Measurements from ENCODE around the gene PIK3IP1. TPM values are rescaled to one million over a fixed set of nuclear protein-coding genes. Genes with fewer than 3 reads are reported as not detected.

Gene PIK3IP1
- total and polyA plus RNA-seq, 9 of the 15 experiments (the other 6 are each of a cell fraction or from before 2014, with no cell fraction given) = 0.11 to 1.3 (median 0.77) TPM

DNA sequence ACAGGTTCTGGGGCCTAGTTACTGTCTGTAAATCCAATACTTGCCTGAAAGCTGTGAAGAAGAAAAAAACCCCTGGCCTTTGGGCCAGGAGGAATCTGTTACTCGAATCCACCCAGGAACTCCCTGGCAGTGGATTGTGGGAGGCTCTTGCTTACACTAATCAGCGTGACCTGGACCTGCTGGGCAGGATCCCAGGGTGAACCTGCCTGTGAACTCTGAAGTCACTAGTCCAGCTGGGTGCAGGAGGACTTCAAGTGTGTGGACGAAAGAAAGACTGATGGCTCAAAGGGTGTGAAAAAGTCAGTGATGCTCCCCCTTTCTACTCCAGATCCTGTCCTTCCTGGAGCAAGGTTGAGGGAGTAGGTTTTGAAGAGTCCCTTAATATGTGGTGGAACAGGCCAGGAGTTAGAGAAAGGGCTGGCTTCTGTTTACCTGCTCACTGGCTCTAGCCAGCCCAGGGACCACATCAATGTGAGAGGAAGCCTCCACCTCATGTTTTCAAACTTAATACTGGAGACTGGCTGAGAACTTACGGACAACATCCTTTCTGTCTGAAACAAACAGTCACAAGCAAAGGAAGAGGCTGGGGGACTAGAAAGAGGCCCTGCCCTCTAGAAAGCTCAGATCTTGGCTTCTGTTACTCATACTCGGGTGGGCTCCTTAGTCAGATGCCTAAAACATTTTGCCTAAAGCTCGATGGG, 13.5 kb downstream of the PIK3IP1 start:
- no peak overlapping the region for H2AFZ ChIP-seq (ENCODE audit: low read depth, low read length)
- no peak for ATAC-seq
- no peak overlapping the region for H3K4me2 ChIP-seq (ENCODE audit: insufficient read depth, low read length)
- H3K9ac ChIP-seq (ENCODE audit: insufficient read depth in 1 of 2, low read depth in 2 of 2, low read length in 2 of 2) = no peak overlapping the region
- 0 out of 5 replicates have a peak, but pooled peaks cover 0 to 2% of the 10 kb centered on the region in 2 experiments for H3K4me1 ChIP-seq (replicated peaks in 1 of 2; ENCODE audit: control insufficient read depth in 2 of 2, insufficient read depth in 2 of 2, low read length in 2 of 2)
- no peak for FAIRE-seq
- ChIA-PET POLR2A (interaction anchor here (0.9 to 1.5 kb wide), 3 partner anchors 8 to 18 kb away, joined by 3 to 7 read pairs (median 4); no protein-coding TSS in a partner anchor), CTCF (ENCODE audit: low intra/inter-chr PET ratio) (no interaction called here)
- no peak overlapping the region for H3K27ac ChIP-seq (ENCODE audit: extremely low read depth, low read depth, low read length)
- DNase-seq (ENCODE audit: extremely low read depth in 1 of 4, low spot score in 3 of 4) = no peak
- no peaks in the 10 kb centered on the region for H3K9me3 ChIP-seq (replicated peaks; ENCODE audit: control insufficient read depth, insufficient read depth, low read depth, low read length)
- no peaks in the 10 kb centered on the region for H4K20me1 ChIP-seq (replicated peaks; ENCODE audit: control insufficient read depth, insufficient read depth, low read length)
- no peaks in the 10 kb centered on the region for H3K27me3 ChIP-seq (ENCODE audit: control insufficient read depth in 2 of 2, insufficient read depth in 2 of 2, low read length in 2 of 2)
- no peaks in the 10 kb centered on the region for H3K79me2 ChIP-seq (ENCODE audit: control insufficient read depth, insufficient read depth, low read length)
- intact Hi-C loops (cut with micrococcal nuclease) = no loop called here
- H3K9me1 ChIP-seq (ENCODE audit: control insufficient read depth, insufficient read depth, low read length) = no peaks in the 10 kb centered on the region
- in situ Hi-C loops (cut with MboI) = no loop called here
- H3K4me3 ChIP-seq = no peak overlapping the region
- H3K36me3 ChIP-seq (ENCODE audit: control insufficient read depth, insufficient read depth, low read length) = peaks cover 14% of the 10 kb centered on the region; the same call in 2 of the 3 replicates
- 67% methylated on average over 4 of the region's 6 CpGs for WGBS (ENCODE audit: insufficient coverage, low coverage, missing lambda C conversion rate)
- BruUV-seq (replicated peaks) = no TSS peak
- TF ChIP-seq, protein P1, sequence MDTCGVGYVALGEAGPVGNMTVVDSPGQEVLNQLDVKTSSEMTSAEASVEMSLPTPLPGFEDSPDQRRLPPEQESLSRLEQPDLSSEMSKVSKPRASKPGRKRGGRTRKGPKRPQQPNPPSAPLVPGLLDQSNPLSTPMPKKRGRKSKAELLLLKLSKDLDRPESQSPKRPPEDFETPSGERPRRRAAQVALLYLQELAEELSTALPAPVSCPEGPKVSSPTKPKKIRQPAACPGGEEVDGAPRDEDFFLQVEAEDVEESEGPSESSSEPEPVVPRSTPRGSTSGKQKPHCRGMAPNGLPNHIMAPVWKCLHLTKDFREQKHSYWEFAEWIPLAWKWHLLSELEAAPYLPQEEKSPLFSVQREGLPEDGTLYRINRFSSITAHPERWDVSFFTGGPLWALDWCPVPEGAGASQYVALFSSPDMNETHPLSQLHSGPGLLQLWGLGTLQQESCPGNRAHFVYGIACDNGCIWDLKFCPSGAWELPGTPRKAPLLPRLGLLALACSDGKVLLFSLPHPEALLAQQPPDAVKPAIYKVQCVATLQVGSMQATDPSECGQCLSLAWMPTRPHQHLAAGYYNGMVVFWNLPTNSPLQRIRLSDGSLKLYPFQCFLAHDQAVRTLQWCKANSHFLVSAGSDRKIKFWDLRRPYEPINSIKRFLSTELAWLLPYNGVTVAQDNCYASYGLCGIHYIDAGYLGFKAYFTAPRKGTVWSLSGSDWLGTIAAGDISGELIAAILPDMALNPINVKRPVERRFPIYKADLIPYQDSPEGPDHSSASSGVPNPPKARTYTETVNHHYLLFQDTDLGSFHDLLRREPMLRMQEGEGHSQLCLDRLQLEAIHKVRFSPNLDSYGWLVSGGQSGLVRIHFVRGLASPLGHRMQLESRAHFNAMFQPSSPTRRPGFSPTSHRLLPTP (IDR thresholded peaks at IDR 0.05; ENCODE audit: borderline replicate concordance, extremely low read depth, insufficient read length) = no peak
- TF ChIP-seq, protein P2, sequence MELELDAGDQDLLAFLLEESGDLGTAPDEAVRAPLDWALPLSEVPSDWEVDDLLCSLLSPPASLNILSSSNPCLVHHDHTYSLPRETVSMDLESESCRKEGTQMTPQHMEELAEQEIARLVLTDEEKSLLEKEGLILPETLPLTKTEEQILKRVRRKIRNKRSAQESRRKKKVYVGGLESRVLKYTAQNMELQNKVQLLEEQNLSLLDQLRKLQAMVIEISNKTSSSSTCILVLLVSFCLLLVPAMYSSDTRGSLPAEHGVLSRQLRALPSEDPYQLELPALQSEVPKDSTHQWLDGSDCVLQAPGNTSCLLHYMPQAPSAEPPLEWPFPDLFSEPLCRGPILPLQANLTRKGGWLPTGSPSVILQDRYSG (tag; conservative IDR thresholded peaks at IDR 0.05; ENCODE audit: low read depth) = no peak
- TF ChIP-seq, protein P3, sequence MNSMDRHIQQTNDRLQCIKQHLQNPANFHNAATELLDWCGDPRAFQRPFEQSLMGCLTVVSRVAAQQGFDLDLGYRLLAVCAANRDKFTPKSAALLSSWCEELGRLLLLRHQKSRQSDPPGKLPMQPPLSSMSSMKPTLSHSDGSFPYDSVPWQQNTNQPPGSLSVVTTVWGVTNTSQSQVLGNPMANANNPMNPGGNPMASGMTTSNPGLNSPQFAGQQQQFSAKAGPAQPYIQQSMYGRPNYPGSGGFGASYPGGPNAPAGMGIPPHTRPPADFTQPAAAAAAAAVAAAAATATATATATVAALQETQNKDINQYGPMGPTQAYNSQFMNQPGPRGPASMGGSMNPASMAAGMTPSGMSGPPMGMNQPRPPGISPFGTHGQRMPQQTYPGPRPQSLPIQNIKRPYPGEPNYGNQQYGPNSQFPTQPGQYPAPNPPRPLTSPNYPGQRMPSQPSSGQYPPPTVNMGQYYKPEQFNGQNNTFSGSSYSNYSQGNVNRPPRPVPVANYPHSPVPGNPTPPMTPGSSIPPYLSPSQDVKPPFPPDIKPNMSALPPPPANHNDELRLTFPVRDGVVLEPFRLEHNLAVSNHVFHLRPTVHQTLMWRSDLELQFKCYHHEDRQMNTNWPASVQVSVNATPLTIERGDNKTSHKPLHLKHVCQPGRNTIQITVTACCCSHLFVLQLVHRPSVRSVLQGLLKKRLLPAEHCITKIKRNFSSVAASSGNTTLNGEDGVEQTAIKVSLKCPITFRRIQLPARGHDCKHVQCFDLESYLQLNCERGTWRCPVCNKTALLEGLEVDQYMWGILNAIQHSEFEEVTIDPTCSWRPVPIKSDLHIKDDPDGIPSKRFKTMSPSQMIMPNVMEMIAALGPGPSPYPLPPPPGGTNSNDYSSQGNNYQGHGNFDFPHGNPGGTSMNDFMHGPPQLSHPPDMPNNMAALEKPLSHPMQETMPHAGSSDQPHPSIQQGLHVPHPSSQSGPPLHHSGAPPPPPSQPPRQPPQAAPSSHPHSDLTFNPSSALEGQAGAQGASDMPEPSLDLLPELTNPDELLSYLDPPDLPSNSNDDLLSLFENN (IDR thresholded peaks at IDR 0.05; ENCODE audit: low read depth in 2 of 2, low read length in 2 of 2) = no peak
- TF ChIP-seq, protein P4, sequence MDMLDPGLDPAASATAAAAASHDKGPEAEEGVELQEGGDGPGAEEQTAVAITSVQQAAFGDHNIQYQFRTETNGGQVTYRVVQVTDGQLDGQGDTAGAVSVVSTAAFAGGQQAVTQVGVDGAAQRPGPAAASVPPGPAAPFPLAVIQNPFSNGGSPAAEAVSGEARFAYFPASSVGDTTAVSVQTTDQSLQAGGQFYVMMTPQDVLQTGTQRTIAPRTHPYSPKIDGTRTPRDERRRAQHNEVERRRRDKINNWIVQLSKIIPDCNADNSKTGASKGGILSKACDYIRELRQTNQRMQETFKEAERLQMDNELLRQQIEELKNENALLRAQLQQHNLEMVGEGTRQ (CRISPR knock-in tag; IDR thresholded peaks at IDR 0.05) = no peak
- TF ChIP-seq SRSF3 (IDR thresholded peaks at IDR 0.05; ENCODE audit: insufficient read depth, low read length) = no peak
- TF ChIP-seq, protein P5, sequence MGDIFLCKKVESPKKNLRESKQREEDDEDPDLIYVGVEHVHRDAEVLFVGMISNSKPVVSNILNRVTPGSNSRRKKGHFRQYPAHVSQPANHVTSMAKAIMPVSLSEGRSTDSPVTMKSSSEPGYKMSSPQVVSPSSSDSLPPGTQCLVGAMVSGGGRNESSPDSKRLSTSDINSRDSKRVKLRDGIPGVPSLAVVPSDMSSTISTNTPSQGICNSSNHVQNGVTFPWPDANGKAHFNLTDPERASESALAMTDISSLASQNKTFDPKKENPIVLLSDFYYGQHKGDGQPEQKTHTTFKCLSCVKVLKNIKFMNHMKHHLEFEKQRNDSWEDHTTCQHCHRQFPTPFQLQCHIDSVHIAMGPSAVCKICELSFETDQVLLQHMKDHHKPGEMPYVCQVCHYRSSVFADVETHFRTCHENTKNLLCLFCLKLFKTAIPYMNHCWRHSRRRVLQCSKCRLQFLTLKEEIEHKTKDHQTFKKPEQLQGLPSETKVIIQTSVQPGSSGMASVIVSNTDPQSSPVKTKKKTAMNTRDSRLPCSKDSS (IDR thresholded peaks at IDR 0.05; ENCODE audit: low read depth, partially characterized antibody) = no peak
- no peak for TF ChIP-seq ZC3H4 (CRISPR knock-in tag; IDR thresholded peaks at IDR 0.05; ENCODE audit: borderline replicate concordance)
